AG08395 (cell line): ENCODE results near the gene ACAD8.
"Not testable (repeated sequence)": the region's sequence is repeated elsewhere in the genome, so short reads cannot be mapped to it uniquely, and the experiment has no call there.

Experiments
- DNase-seq: peaks from one replicate; pipeline ENCODE4 v3.0.0; 2012; ENCODE audit warnings: mixed read lengths, low spot score

ACAD8 gene

GRCh38 chr11:134267461-134267860 is 14.1 kb downstream of the ACAD8 start:
- DNase-seq, result no peak

GRCh38 chr11:134267966-134268365 is 14.6 kb downstream of the ACAD8 start:
- no peak for DNase-seq

- no peak for DNase-seq
Observed at GRCh38 chr11:134270250-134270714, 16.9 kb downstream of the ACAD8 start.

- DNase-seq, result no peak
Observed at GRCh38 chr11:134271978-134272377, 18.6 kb downstream of the ACAD8 start.

GRCh38 chr11:134272381-134273316 is 19.3 kb downstream of the ACAD8 start:
- peak; percentile 44 for DNase-seq

GRCh38 chr11:134273317-134273712 is 19.9 kb downstream of the ACAD8 start:
- no peak for DNase-seq

- no peak for DNase-seq
Observed at GRCh38 chr11:134275188-134275533, 21.8 kb downstream of the ACAD8 start.

GRCh38 chr11:134275534-134276395 is 22.4 kb downstream of the ACAD8 start, which contains the start of gene GLB1L3:
GLB1L3 (plus strand) TSS chr11:134276379; CDS start chr11:134276741, 362 bp downstream.
- peak; percentile 47 for DNase-seq

- no peak for DNase-seq
Observed at GRCh38 chr11:134276396-134277182, 23.2 kb downstream of the ACAD8 start.

- DNase-seq, result no peak
Observed at GRCh38 chr11:134277183-134278001, 24.0 kb downstream of the ACAD8 start.

GRCh38 chr11:134278356-134278755 is 25.0 kb downstream of the ACAD8 start:
- no peak for DNase-seq

GRCh38 chr11:134281635-134282034 is 28.3 kb downstream of the ACAD8 start:
- not testable (repeated sequence) for DNase-seq

- DNase-seq, result no peak
Observed at GRCh38 chr11:134282121-134283045, 29.0 kb downstream of the ACAD8 start.

- DNase-seq, result no peak
Observed at GRCh38 chr11:134283461-134284230, 30.3 kb downstream of the ACAD8 start.

GRCh38 chr11:134284349-134284748 is 31.0 kb downstream of the ACAD8 start:
- DNase-seq, result not testable (repeated sequence)

GRCh38 chr11:134287561-134287960 is 34.2 kb downstream of the ACAD8 start:
- no peak for DNase-seq

- DNase-seq, result no peak
Observed at GRCh38 chr11:134288486-134288885, 35.1 kb downstream of the ACAD8 start.

- no peak for DNase-seq
Observed at GRCh38 chr11:134289167-134289566, 35.8 kb downstream of the ACAD8 start.

GRCh38 chr11:134289789-134290188 is 36.4 kb downstream of the ACAD8 start:
- DNase-seq, result no peak
